PC-9 (cell line): ENCODE data around the gene GYS1. TPM values are rescaled to one million over a fixed set of nuclear protein-coding genes. Genes with fewer than 3 reads are reported as not detected.

Experiments used
- BruUV-seq: library from RNA; stranded (reverse); fragments of 400-500 nt; replicated peaks from 2 replicates; lab custom pipeline; 2021; lab: Mats Ljungman, UMichigan
- CTCF ChIA-PET: fragments of 300-600 bp; sonication (Branson Sonifier 250); formaldehyde crosslinking; loops from one replicate; lab custom pipeline; 2022; ENCODE audit warnings: antibody characterized with exemption; lab: Charles Lee
- POLR2A ChIA-PET: fragments of 300-600 bp; sonication (Branson Sonifier 250); formaldehyde crosslinking; loops from one replicate; lab custom pipeline; 2022; ENCODE audit warnings: antibody characterized with exemption; ENCODE audit not compliant: unreplicated experiment; lab: Charles Lee
- DNase-seq, 2 experiments: peaks; one replicate each; pipeline versions ENCODE4 v3.0.0 to v3.0.0-alpha.2; 2015 to 2022; ENCODE audit warnings: mixed read lengths in 1 of 2
- H2AFZ ChIP-seq: fragments of 200-600 bp; sonication (generic); 2 replicates; pipeline ENCODE4 v1.8.1; 2017; ENCODE audit warnings: antibody characterized with exemption
- H3F3A ChIP-seq: fragments of 200-600 bp; sonication (generic); 2 replicates; pipeline ENCODE4 v1.8.1; 2017; ENCODE audit warnings: antibody characterized with exemption, mild to moderate bottlenecking, low read depth; ENCODE audit not compliant: insufficient read depth
- H3K27ac ChIP-seq: fragments of 200-600 bp; sonication (generic); 2 replicates; pipeline ENCODE4 v1.6.1; 2016; ENCODE audit warnings: mixed run types
- H3K27me3 ChIP-seq: fragments of 200-600 bp; sonication (generic); 2 replicates; pipeline ENCODE4 v1.6.1; 2016; ENCODE audit warnings: low read depth, mixed run types; ENCODE audit not compliant: insufficient read depth
- H3K36me3 ChIP-seq: fragments of 200-600 bp; sonication (generic); 2 replicates; pipeline ENCODE4 v1.6.1; 2016; ENCODE audit warnings: low read depth, mixed run types
- H3K4me1 ChIP-seq: fragments of 200-600 bp; sonication (generic); replicated peaks from 2 replicates; pipeline ENCODE4 v1.6.1; 2016; ENCODE audit warnings: mixed run types; ENCODE audit not compliant: insufficient read depth
- H3K4me2 ChIP-seq: fragments of 200-600 bp; sonication (generic); 2 replicates; pipeline ENCODE4 v1.6.1; 2017; ENCODE audit warnings: mixed run types
- H3K4me3 ChIP-seq: fragments of 200-600 bp; sonication (generic); 2 replicates; pipeline ENCODE4 v1.6.1; 2016; ENCODE audit warnings: mixed run types
- H3K79me2 ChIP-seq: fragments of 200-600 bp; sonication (generic); 2 replicates; pipeline ENCODE4 v1.6.1; 2017; ENCODE audit warnings: low read depth, mixed run types
- H3K9me2 ChIP-seq: fragments of 200-600 bp; sonication (generic); 2 replicates; pipeline ENCODE4 v1.8.1; 2017; ENCODE audit warnings: mild to moderate bottlenecking; ENCODE audit not compliant: insufficient read depth
- H3K9me3 ChIP-seq: fragments of 200-600 bp; sonication (generic); 2 replicates; pipeline ENCODE4 v1.8.1; 2016; ENCODE audit warnings: low read depth; ENCODE audit not compliant: insufficient read depth
- H4K20me1 ChIP-seq: fragments of 200-600 bp; sonication (generic); 2 replicates; pipeline ENCODE4 v1.8.1; 2017; ENCODE audit not compliant: insufficient read depth
- CTCF ChIP-seq: fragments of 200-600 bp; sonication (generic); conservative IDR thresholded peaks from 2 replicates; pipeline ENCODE4 v1.6.1; 2017; ENCODE audit warnings: mixed run types, antibody characterized with exemption, mild to moderate bottlenecking, moderate library complexity
- EZH2 ChIP-seq: fragments of 200-600 bp; sonication (generic); IDR thresholded peaks from 2 replicates; pipeline ENCODE4 v1.8.0; 2017; ENCODE audit warnings: antibody characterized with exemption, low read depth
- intact Hi-C: fragments of 100-400 bp; cut with micrococcal nuclease; formaldehyde crosslinking; loops from one replicate; pipeline ENCODE4 v1.10.0; 2022; ENCODE audit not compliant: unreplicated experiment
- total RNA-seq: library from RNA; stranded (reverse); gene quantifications from 2 replicates; pipeline ENCODE4 v1.2.3, GENCODE V29; 2021

Gene GYS1
- total RNA-seq, 1 experiment from 2014 or later: 54.2 TPM

DNA sequence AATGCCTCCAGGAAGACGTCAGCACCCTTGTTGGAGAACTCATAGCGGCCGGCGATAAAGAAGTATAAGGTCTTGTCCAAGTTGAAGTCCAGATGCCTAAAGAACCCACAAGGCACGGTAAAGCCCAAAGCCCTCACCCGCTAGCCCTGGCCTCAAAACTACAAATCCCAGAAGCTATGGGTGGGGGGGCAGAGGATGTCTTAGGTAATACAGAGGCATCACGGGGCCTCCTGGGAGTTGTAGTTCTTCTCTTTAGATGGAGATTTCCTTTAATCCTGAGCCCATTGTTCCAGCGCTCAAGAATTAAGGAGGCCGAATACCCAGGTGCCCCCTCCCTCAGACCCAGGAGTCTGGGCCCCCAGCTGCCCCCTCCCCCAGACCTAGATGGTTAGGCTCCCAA, 10.8 kb downstream of the GYS1 start:
- no peak for DNase-seq
- Histone ChIP-seq H3K79me2 (no peaks in the 10 kb centered on the region), H2AFZ (no peak overlapping the region), H3K9me3 (no peaks in the 10 kb centered on the region), H3K9me2 (no peaks in the 10 kb centered on the region), H4K20me1 (no peaks in the 10 kb centered on the region; the same call in 1 of the 2 replicates), H3K27ac (no peak overlapping the region), H3K27me3 (no peaks in the 10 kb centered on the region), H3K36me3 (peaks cover 7% of the 10 kb centered on the region; the same call in 1 of the 2 replicates), H3F3A (peaks cover 33% of the 10 kb centered on the region), H3K4me3 (no peak overlapping the region), H3K4me1 (no peaks in the 10 kb centered on the region), H3K4me2 (no peak overlapping the region)
- no TSS peak for BruUV-seq
- POLR2A ChIA-PET: no interaction called here
- intact Hi-C loops: no loop called here
- CTCF ChIA-PET: no interaction called here
- TF ChIP-seq CTCF: no peak
- TF ChIP-seq EZH2: no peak

DNA sequence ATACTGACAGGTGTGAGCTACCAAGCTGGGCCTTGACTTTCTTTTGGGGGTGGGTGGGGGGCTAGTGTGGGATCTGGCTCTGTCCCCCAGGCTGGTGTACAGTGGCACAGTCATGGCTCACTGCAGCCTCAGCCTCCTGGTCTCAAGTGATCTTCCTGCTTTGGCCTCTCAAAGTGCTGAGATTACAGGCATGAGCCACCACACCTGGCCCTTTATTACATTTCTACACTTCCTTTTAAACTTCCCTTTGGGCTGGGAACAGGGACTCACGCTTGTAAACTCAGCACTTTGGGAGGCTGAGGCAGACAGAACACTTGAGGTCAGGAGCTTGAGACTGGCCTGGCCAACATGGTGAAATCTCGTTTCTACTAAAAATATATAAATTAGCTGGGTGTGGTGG, 16.0 kb downstream of the GYS1 start:
- DNase-seq: no peak
- no TSS peak for BruUV-seq
- Histone ChIP-seq H3K4me2 (no peak overlapping the region), H3K27ac (no peak overlapping the region), H3F3A (peaks cover 23% of the 10 kb centered on the region; the same call in 1 of the 2 replicates), H3K4me3 (no peak overlapping the region), H2AFZ (no peak overlapping the region), H3K9me2 (no peaks in the 10 kb centered on the region), H3K27me3 (no peaks in the 10 kb centered on the region), H3K9me3 (no peaks in the 10 kb centered on the region), H4K20me1 (no peaks in the 10 kb centered on the region), H3K4me1 (no peaks in the 10 kb centered on the region), H3K36me3 (peaks cover 7% of the 10 kb centered on the region; the same call in 1 of the 2 replicates), H3K79me2 (no peaks in the 10 kb centered on the region)
- intact Hi-C loops: no loop called here
- POLR2A ChIA-PET: no interaction called here
- TF ChIP-seq CTCF (no peak), EZH2 (no peak)
- CTCF ChIA-PET: interaction anchor here (0.6 kb wide), 1 partner anchor 27 kb away, joined by 5 read pairs; no protein-coding TSS in a partner anchor

GRCh38 chr19:48975947-48976847, 16.9 kb downstream of the GYS1 start:
- Histone ChIP-seq H3K4me3 (no peak overlapping the region), H3K36me3 (peaks cover 7% of the 10 kb centered on the region; the same call in 1 of the 2 replicates), H2AFZ (no peak overlapping the region), H3K27me3 (no peaks in the 10 kb centered on the region), H3K9me2 (no peaks in the 10 kb centered on the region), H3K27ac (no peak overlapping the region), H4K20me1 (no peaks in the 10 kb centered on the region), H3K4me1 (no peaks in the 10 kb centered on the region), H3K4me2 (no peak overlapping the region), H3K79me2 (no peaks in the 10 kb centered on the region), H3K9me3 (no peaks in the 10 kb centered on the region), H3F3A (peaks cover 30% of the 10 kb centered on the region; the same call in 1 of the 2 replicates)
- no TSS peak for BruUV-seq
- TF ChIP-seq CTCF (peak; percentile 60), EZH2 (no peak)
- POLR2A ChIA-PET: interaction anchor here (0.6 kb wide), 2 partner anchors 174 to 512 kb away, joined by 6 to 7 read pairs; no protein-coding TSS in a partner anchor
- DNase-seq: peak in 1 of 2 experiments; percentile 37
- intact Hi-C loops: no loop called here
- CTCF ChIA-PET: interaction anchor here (0.7 to 0.9 kb wide), 2 partner anchors 16 to 475 kb away, joined by 6 to 9 read pairs; no protein-coding TSS in a partner anchor
